Peyer's patch (tissue), 4 donors: Measurements from ENCODE around the gene DFFA. TPM values are rescaled to one million over a fixed set of nuclear protein-coding genes. Genes with fewer than 3 reads are reported as not detected.
"Not testable (repeated sequence)": the region's sequence is repeated elsewhere in the genome, so short reads cannot be mapped to it uniquely, and the experiment has no call there.

Experiments
- DNase-seq, 3 donors: peaks; one replicate each; pipeline ENCODE4 v3.0.0-alpha.2; 2017 to 2019
- H3K27ac ChIP-seq, 4 donors: fragments of 200-600 bp; sonication (generic); one replicate each; pipeline ENCODE4 v1.5.1; 2016 to 2019
- H3K27me3 ChIP-seq, 2 donors: fragments of 200-600 bp; sonication (generic); one replicate each; pipeline ENCODE4 v1.5.1; 2019
- H3K36me3 ChIP-seq, 3 donors: fragments of 200-600 bp; sonication (generic); one replicate each; pipeline ENCODE4 v1.5.1; 2016 to 2019
- H3K4me1 ChIP-seq, 4 donors: fragments of 200-600 bp; sonication (generic); one replicate each; pipeline ENCODE4 v1.5.1; 2016 to 2019
- H3K4me3 ChIP-seq, 4 donors: fragments of 200-600 bp; sonication (generic); 1 replicate in 3 of 4; 2 replicates in 1 of 4; pipeline ENCODE4 v1.5.1; 2016 to 2019; ENCODE audit warnings: mild to moderate bottlenecking in 1 of 4
- H3K9me3 ChIP-seq, 4 donors: fragments of 200-600 bp; sonication (generic); one replicate each; pipeline ENCODE4 v1.5.1; 2016 to 2019; ENCODE audit warnings: mild to moderate bottlenecking in 1 of 4
- POLR2A ChIP-seq, 2 donors: fragments of 450-650 bp; IDR thresholded peaks; one replicate each; pipeline ENCODE4 v1.5.1; 2017; ENCODE audit warnings: antibody characterized with exemption in 2 of 2, mild to moderate bottlenecking in 2 of 2, moderate library complexity in 2 of 2
- total RNA-seq, 4 donors: library from RNA; depleted of rRNA; stranded (reverse); fragments of >200 nt; gene quantifications; one replicate each; pipeline ENCODE4 v1.1.0, GENCODE V29; 2016
- TF ChIP-seq, protein P1 (sequence below), 6 experiments: fragments of 450-650 bp in 4 of 6; fragments of 200-600 bp in 2 of 6; sonication (generic) in 1 of 6; IDR thresholded peaks; one replicate each; pipeline ENCODE4 v1.5.1; 2017 to 2019; ENCODE audit warnings: antibody characterized with exemption in 6 of 6, mild to moderate bottlenecking in 3 of 6, moderate library complexity in 1 of 6

DFFA gene
- total RNA-seq, 4 donors from 2014 or later, result 13.1 to 25.0 (median 21.9) TPM

- TF ChIP-seq, protein P1, sequence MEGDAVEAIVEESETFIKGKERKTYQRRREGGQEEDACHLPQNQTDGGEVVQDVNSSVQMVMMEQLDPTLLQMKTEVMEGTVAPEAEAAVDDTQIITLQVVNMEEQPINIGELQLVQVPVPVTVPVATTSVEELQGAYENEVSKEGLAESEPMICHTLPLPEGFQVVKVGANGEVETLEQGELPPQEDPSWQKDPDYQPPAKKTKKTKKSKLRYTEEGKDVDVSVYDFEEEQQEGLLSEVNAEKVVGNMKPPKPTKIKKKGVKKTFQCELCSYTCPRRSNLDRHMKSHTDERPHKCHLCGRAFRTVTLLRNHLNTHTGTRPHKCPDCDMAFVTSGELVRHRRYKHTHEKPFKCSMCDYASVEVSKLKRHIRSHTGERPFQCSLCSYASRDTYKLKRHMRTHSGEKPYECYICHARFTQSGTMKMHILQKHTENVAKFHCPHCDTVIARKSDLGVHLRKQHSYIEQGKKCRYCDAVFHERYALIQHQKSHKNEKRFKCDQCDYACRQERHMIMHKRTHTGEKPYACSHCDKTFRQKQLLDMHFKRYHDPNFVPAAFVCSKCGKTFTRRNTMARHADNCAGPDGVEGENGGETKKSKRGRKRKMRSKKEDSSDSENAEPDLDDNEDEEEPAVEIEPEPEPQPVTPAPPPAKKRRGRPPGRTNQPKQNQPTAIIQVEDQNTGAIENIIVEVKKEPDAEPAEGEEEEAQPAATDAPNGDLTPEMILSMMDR (IDR thresholded peaks at IDR 0.05), result peak; percentile 34 to 86 (median 70)
- no peak for TF ChIP-seq POLR2A (IDR thresholded peaks at IDR 0.05)
- Histone ChIP-seq H3K9me3 (no peaks in the 10 kb centered on the region), H3K4me1 (peaks cover 0 to 24% (median 4%) of the 10 kb centered on the region in 4 donors), H3K27me3 (no peaks in the 10 kb centered on the region), H3K27ac (no peak overlapping the region), H3K36me3 (no peaks in the 10 kb centered on the region), H3K4me3 (no peak overlapping the region)
- peak in 2 of 3 donors; percentile 43 to 70 for DNase-seq
These were observed 35.0 kb upstream of the DFFA start for GRCh38 chr1:10507111-10507879.

- no peak overlapping the region for H3K4me3 ChIP-seq
- DNase-seq, result no peak
- H3K36me3 ChIP-seq, result no peaks in the 10 kb centered on the region
- TF ChIP-seq, protein P1 (IDR thresholded peaks at IDR 0.05), result no peak
- no peak for TF ChIP-seq POLR2A (IDR thresholded peaks at IDR 0.05)
- H3K4me1 ChIP-seq, result peaks cover 0 to 22% (median 4%) of the 10 kb centered on the region in 4 donors
- no peaks in the 10 kb centered on the region for H3K27me3 ChIP-seq
- H3K9me3 ChIP-seq, result no peaks in the 10 kb centered on the region
- H3K27ac ChIP-seq, result no peak overlapping the region
These were observed 34.3 kb upstream of the DFFA start for GRCh38 chr1:10506677-10507047.

DNA sequence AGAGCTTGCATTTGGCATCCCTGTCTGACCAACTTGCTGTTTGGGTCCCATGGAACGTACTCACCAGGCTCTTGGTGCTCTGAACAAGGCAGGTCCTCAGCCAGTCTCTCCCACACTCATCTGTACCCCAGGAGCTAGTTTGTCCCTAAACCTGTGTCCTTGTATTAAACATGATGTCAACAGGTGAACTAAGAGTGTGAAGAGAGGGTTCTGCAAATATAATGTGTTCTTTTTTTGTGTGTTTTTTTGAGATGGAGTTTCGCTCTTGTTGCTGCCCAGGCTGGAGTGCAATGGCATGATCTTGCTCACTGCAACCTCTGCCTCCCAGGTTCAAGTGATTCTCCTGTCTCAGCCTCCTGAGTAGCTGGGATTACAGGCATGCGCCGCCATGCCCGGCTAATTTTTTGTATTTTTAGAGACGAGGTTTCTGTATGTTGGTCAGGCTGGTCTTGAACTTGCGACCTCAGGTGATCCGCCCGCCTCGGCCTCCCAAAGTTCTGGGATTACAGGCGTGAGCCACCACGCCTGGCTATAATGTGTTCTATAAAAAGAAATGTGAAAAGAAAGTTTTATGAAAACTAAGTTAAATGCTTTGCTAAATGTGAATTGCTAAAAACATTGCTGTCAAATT, 33.8 kb upstream of the DFFA start:
- DNase-seq, H3K27ac ChIP-seq, H3K36me3 ChIP-seq, H3K27me3 ChIP-seq, H3K4me3 ChIP-seq, H3K9me3 ChIP-seq: not testable (repeated sequence)
- H3K4me1 ChIP-seq, result peaks cover 0 to 17% (median 4%) of the 10 kb centered on the region in 4 donors

DNA sequence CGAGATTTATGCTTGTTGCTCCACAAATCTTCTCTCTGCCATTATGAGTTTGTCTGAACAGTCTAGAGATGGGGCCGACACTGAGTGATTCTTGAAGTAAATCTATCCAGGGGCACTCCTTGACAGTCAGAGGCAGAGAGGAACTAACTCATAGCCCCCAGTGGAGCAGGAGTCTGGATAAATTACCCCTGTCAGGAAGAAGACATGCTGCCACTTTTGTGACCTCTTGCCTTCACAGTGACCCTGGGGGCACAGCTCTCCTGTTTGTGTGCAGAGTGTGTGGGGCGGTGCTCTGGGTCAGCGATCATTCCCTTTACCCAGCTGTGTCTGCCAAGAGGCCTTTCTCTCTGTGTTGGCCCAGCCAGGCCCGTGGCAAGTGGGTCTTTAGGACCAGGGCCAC, 31.9 kb upstream of the DFFA start:
- no peak for DNase-seq
- no peaks in the 10 kb centered on the region for H3K27me3 ChIP-seq
- TF ChIP-seq, protein P1 (IDR thresholded peaks at IDR 0.05), result no peak
- TF ChIP-seq POLR2A (IDR thresholded peaks at IDR 0.05), result no peak

GRCh38 chr1:10502206-10502605, 29.9 kb upstream of the DFFA start:
- H3K4me1 ChIP-seq, result no peaks in the 10 kb centered on the region
- H3K27me3 ChIP-seq, result no peaks in the 10 kb centered on the region
- DNase-seq, result peak in 1 of 3 donors; percentile 7
- H3K36me3 ChIP-seq, result no peaks in the 10 kb centered on the region
- no peaks in the 10 kb centered on the region for H3K9me3 ChIP-seq
- H3K4me3 ChIP-seq, result no peak overlapping the region
- H3K27ac ChIP-seq, result no peak overlapping the region
- TF ChIP-seq, protein P1 (IDR thresholded peaks at IDR 0.05), result no peak
- TF ChIP-seq POLR2A (IDR thresholded peaks at IDR 0.05), result no peak

More for the DNA sequence above, 31.9 kb upstream of the DFFA start:
- Histone ChIP-seq H3K27ac (no peak overlapping the region), H3K4me1 (no peaks in the 10 kb centered on the region), H3K36me3 (no peaks in the 10 kb centered on the region), H3K9me3 (no peaks in the 10 kb centered on the region), H3K4me3 (no peak overlapping the region)

GRCh38 chr1:10498231-10498630, 25.9 kb upstream of the DFFA start:
- DNase-seq, result no peak
- no peak overlapping the region for H3K27ac ChIP-seq
- no peaks in the 10 kb centered on the region for H3K9me3 ChIP-seq
- no peak overlapping the region for H3K4me3 ChIP-seq
- H3K27me3 ChIP-seq, result no peaks in the 10 kb centered on the region
- TF ChIP-seq POLR2A (IDR thresholded peaks at IDR 0.05), result no peak
- TF ChIP-seq, protein P1 (IDR thresholded peaks at IDR 0.05), result no peak
- no peaks in the 10 kb centered on the region for H3K36me3 ChIP-seq
- H3K4me1 ChIP-seq, result peaks cover 0 to 15% (median 0%) of the 10 kb centered on the region in 4 donors
